Measurements from ENCODE around the gene WSB2.
"Not testable (repeated sequence)": the region's sequence is repeated elsewhere in the genome, so short reads cannot be mapped to it uniquely, and the experiment has no call there.

The WSB2 gene

GRCh38 chr12:118061011-118061872 is at the start of gene WSB2:
WSB2 (minus strand) TSS chr12:118061179; CDS start chr12:118061048, 131 bp downstream.
- DNase-seq, result peak; percentile 77

- DNase-seq, result no peak
Measured at GRCh38 chr12:118109088-118109487, 48.1 kb upstream of the WSB2 start.

GRCh38 chr12:118107694-118108093 is 46.7 kb upstream of the WSB2 start:
- no peak for DNase-seq

- peak; percentile 27 for DNase-seq
Measured at GRCh38 chr12:118107011-118107410, 46.0 kb upstream of the WSB2 start.

GRCh38 chr12:118103601-118104382 is 42.8 kb upstream of the WSB2 start, which contains the start of gene VSIG10:
VSIG10 (minus strand) TSS chr12:118104011; CDS start chr12:118103671, 340 bp downstream.
- DNase-seq, result peak; percentile 95

GRCh38 chr12:118103201-118103600 is 42.2 kb upstream of the WSB2 start:
- peak; percentile 72 for DNase-seq

- peak; percentile 46 for DNase-seq
Measured at GRCh38 chr12:118102609-118103008, 41.6 kb upstream of the WSB2 start.

GRCh38 chr12:118102070-118102469 is 41.1 kb upstream of the WSB2 start:
- peak; percentile 51 for DNase-seq

- no peak for DNase-seq
Measured at GRCh38 chr12:118101051-118101450, 40.1 kb upstream of the WSB2 start.

- peak; percentile 96 for DNase-seq
Measured at GRCh38 chr12:118098911-118099671, 38.1 kb upstream of the WSB2 start.

GRCh38 chr12:118098401-118098800 is 37.4 kb upstream of the WSB2 start:
- DNase-seq, result no peak

- DNase-seq, result no peak
Measured at GRCh38 chr12:118094039-118094438, 33.1 kb upstream of the WSB2 start.

- no peak for DNase-seq
Measured at GRCh38 chr12:118089782-118090181, 28.8 kb upstream of the WSB2 start.

GRCh38 chr12:118082161-118082560 is 21.2 kb upstream of the WSB2 start:
- DNase-seq, result no peak

GRCh38 chr12:118081521-118081920 is 20.5 kb upstream of the WSB2 start:
- not testable (repeated sequence) for DNase-seq

- DNase-seq, result no peak
Measured at GRCh38 chr12:118073768-118074167, 12.8 kb upstream of the WSB2 start.

GRCh38 chr12:118070650-118071049 is 9.7 kb upstream of the WSB2 start:
- no peak for DNase-seq

GRCh38 chr12:118068445-118068844 is 7.5 kb upstream of the WSB2 start:
- no peak for DNase-seq

GRCh38 chr12:118065380-118065779 is 4.4 kb upstream of the WSB2 start:
- no peak for DNase-seq

- DNase-seq, result peak; percentile 22
Measured at GRCh38 chr12:118064608-118065007, 3.6 kb upstream of the WSB2 start.

- no peak for DNase-seq
Measured at GRCh38 chr12:118063576-118064391, 2.8 kb upstream of the WSB2 start.

All from DMS53 (cell line).